GM23338 (cell line): Measurements from ENCODE around the gene ENOSF1.

Experiments used
- CREB1 ChIP-seq: fragments of 250-450 bp; sonication (Bioruptor Pico); IDR thresholded peaks from 2 replicates; pipeline ENCODE4 v1.5.0; 2020; ENCODE audit warnings: low read depth, mild to moderate bottlenecking, moderate library complexity
- EZH2 ChIP-seq: fragments of 200-600 bp; sonication (generic); IDR thresholded peaks from one replicate; pipeline ENCODE4 v1.8.0; 2017; ENCODE audit warnings: antibody characterized with exemption, mild to moderate bottlenecking, low read depth; ENCODE audit not compliant: unreplicated experiment
- EZH2phosphoT487 ChIP-seq: fragments of 200-600 bp; sonication (generic); IDR thresholded peaks from one replicate; pipeline ENCODE4 v1.8.1; 2018; ENCODE audit warnings: antibody characterized with exemption; ENCODE audit not compliant: unreplicated experiment
- JUNB ChIP-seq: IDR thresholded peaks from one replicate; pipeline ENCODE4 v1.6.1; 2016; ENCODE audit warnings: antibody characterized with exemption; ENCODE audit not compliant: unreplicated experiment
- NANOG ChIP-seq: IDR thresholded peaks from 2 replicates; pipeline ENCODE4 v1.6.1; 2016; ENCODE audit warnings: antibody characterized with exemption, borderline replicate concordance
- POLR2AphosphoS5 ChIP-seq: IDR thresholded peaks from 2 replicates; pipeline ENCODE4 v1.6.1; 2016; ENCODE audit warnings: antibody characterized with exemption, low read depth
- REST ChIP-seq: IDR thresholded peaks from one replicate; pipeline ENCODE4 v1.6.1; 2018; ENCODE audit warnings: antibody characterized with exemption; ENCODE audit not compliant: unreplicated experiment
- STAT1 ChIP-seq: IDR thresholded peaks from one replicate; pipeline ENCODE4 v1.6.1; 2016; ENCODE audit warnings: antibody characterized with exemption; ENCODE audit not compliant: unreplicated experiment
- ZNF114 ChIP-seq: fragments of 250-450 bp; sonication (Bioruptor Pico); IDR thresholded peaks from 2 replicates; pipeline ENCODE4 v1.5.0; 2020; ENCODE audit warnings: mild to moderate bottlenecking, moderate library complexity
- ZNF331 ChIP-seq: fragments of 250-450 bp; sonication (Bioruptor Pico); IDR thresholded peaks from 2 replicates; pipeline ENCODE4 v1.5.0; 2020; ENCODE audit warnings: low read depth, mild to moderate bottlenecking, moderate library complexity
- TF ChIP-seq, protein P1 (sequence below), 2 experiments: fragments of 200-600 bp in 1 of 2; sonication (generic) in 1 of 2; conservative IDR thresholded peaks; 2 replicates each; pipeline versions ENCODE4 v1.5.1 to v1.6.1; 2016 to 2017; ENCODE audit warnings: antibody characterized with exemption in 2 of 2, low read depth in 2 of 2, mild to moderate bottlenecking in 2 of 2, moderate library complexity in 1 of 2
- TF ChIP-seq, protein P2 (sequence below): IDR thresholded peaks from 2 replicates; pipeline ENCODE4 v1.6.1; 2016; ENCODE audit warnings: antibody characterized with exemption

DNA sequence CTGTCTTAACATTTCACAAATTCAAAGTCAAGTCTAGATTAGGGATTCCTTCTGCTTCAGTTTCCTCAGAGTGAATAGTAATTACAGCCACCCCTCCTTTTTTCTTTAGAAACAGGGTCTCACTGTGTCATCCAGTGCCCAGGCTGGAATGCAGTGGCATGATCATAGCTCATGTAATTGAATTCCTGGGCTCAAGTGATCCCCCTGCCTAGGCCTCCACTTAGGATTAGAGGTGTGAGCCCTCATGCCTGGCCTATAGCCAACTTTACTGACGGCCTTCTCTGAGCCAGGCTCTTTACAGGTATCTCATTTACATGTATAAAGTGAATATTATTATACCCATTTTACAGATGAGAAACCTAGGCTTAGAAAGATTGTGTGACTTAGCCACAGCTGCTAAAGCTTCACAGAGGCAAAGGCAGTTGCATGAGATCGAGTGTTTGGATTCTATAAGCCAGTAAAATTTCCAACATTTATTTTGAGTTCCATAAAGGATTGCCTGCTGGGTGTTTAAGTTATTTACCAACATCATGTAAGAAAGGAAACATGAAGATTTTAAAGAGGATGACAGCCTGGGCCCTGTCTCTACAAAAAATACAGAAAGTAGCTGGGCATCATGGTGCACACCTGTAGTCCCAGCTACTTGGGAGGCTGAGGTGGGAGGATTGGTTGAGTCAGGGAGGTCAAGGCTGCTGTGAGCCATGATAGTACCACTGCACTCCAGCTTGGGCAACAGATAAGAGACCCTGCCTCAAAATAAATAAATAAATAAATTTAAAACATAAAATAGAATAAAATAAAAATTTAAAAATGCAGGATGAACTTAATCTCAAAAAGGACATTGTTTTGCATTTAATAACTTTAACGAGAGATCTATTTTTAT is 1.8 kb downstream of the ENOSF1 start:
- TF ChIP-seq, protein P1, sequence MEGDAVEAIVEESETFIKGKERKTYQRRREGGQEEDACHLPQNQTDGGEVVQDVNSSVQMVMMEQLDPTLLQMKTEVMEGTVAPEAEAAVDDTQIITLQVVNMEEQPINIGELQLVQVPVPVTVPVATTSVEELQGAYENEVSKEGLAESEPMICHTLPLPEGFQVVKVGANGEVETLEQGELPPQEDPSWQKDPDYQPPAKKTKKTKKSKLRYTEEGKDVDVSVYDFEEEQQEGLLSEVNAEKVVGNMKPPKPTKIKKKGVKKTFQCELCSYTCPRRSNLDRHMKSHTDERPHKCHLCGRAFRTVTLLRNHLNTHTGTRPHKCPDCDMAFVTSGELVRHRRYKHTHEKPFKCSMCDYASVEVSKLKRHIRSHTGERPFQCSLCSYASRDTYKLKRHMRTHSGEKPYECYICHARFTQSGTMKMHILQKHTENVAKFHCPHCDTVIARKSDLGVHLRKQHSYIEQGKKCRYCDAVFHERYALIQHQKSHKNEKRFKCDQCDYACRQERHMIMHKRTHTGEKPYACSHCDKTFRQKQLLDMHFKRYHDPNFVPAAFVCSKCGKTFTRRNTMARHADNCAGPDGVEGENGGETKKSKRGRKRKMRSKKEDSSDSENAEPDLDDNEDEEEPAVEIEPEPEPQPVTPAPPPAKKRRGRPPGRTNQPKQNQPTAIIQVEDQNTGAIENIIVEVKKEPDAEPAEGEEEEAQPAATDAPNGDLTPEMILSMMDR (conservative IDR thresholded peaks at IDR 0.05; ENCODE audit: low read depth in 2 of 2), result no peak
- TF ChIP-seq ZNF331 (CRISPR knock-in tag) (no peak), CREB1 (CRISPR knock-in tag) (no peak), POLR2AphosphoS5 (no peak), EZH2 (no peak), REST (no peak), ZNF114 (no peak), EZH2phosphoT487 (no peak), JUNB (no peak), STAT1 (no peak), NANOG (no peak)
- TF ChIP-seq, protein P2, sequence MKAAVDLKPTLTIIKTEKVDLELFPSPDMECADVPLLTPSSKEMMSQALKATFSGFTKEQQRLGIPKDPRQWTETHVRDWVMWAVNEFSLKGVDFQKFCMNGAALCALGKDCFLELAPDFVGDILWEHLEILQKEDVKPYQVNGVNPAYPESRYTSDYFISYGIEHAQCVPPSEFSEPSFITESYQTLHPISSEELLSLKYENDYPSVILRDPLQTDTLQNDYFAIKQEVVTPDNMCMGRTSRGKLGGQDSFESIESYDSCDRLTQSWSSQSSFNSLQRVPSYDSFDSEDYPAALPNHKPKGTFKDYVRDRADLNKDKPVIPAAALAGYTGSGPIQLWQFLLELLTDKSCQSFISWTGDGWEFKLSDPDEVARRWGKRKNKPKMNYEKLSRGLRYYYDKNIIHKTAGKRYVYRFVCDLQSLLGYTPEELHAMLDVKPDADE, result no peak
